Tibial nerve (tissue), 4 donors: ENCODE measurements around the gene ZNF100. TPM values are rescaled to one million over a fixed set of nuclear protein-coding genes. Genes with fewer than 3 reads are reported as not detected.
A peak's percentile ranks its signal among the peaks of the same experiment; 100 is the strongest.

Source experiments
- DNase-seq, 2 donors: peaks; one replicate each; pipeline ENCODE4 v3.0.0-alpha.2; 2019; ENCODE audit warnings: low spot score in 2 of 2
- H3K27ac ChIP-seq, 4 donors: fragments of 200-600 bp; sonication (generic) in 3 of 4; one replicate each; pipeline ENCODE4 v1.5.1; 2017 to 2019; ENCODE audit warnings: mild to moderate bottlenecking in 1 of 4
- H3K27me3 ChIP-seq, 2 donors: fragments of 200-600 bp; sonication (generic) in 1 of 2; one replicate each; pipeline versions ENCODE4 v1.5.1 to v1.6.0; 2017 to 2019
- H3K36me3 ChIP-seq, 3 donors: fragments of 200-600 bp; sonication (generic); one replicate each; pipeline ENCODE4 v1.5.1; 2018 to 2019
- H3K4me1 ChIP-seq, 4 donors: fragments of 200-600 bp; sonication (generic) in 3 of 4; one replicate each; pipeline ENCODE4 v1.5.1; 2017 to 2019
- H3K4me3 ChIP-seq, 4 donors: fragments of 200-600 bp; sonication (generic) in 3 of 4; one replicate each; pipeline ENCODE4 v1.5.1; 2017 to 2019; ENCODE audit warnings: mild to moderate bottlenecking in 1 of 4, moderate library complexity in 1 of 4
- H3K9me3 ChIP-seq, 4 donors: fragments of 200-600 bp; sonication (generic) in 3 of 4; one replicate each; pipeline ENCODE4 v1.5.1; 2017 to 2019
- EP300 ChIP-seq, 2 donors: sonication (generic); formaldehyde crosslinking; IDR thresholded peaks; one replicate each; pipeline ENCODE4 v1.6.1; 2017; ENCODE audit warnings: antibody characterized with exemption in 2 of 2, mild to moderate bottlenecking in 1 of 2
- POLR2A ChIP-seq, 2 donors: fragments of 450-650 bp; IDR thresholded peaks; one replicate each; pipeline ENCODE4 v1.6.1; 2017; ENCODE audit warnings: antibody characterized with exemption in 2 of 2, mild to moderate bottlenecking in 2 of 2, moderate library complexity in 2 of 2
- WGBS, 2 donors: methylation state at CpG; one replicate each; pipeline ENCODE4 v1.1.5; 2018; 5-methylcytosine and 5-hydroxymethylcytosine counted together
- total RNA-seq, 4 donors: library from RNA; depleted of rRNA; stranded (reverse); fragments of >200 nt; gene quantifications; one replicate each; pipeline ENCODE4 v1.1.0, GENCODE V29; 2016
- TF ChIP-seq, protein P1 (sequence below), 5 experiments: fragments of 200-600 bp in 3 of 5; fragments of 450-650 bp in 2 of 5; sonication (generic) in 3 of 5; IDR thresholded peaks; one replicate each; pipeline ENCODE4 v1.5.1; 2016 to 2019; ENCODE audit warnings: antibody characterized with exemption in 5 of 5, mild to moderate bottlenecking in 3 of 5, moderate library complexity in 2 of 5

Gene ZNF100
- total RNA-seq, 4 donors from 2014 or later: 5.1 to 7.8 (median 5.3) TPM

DNA sequence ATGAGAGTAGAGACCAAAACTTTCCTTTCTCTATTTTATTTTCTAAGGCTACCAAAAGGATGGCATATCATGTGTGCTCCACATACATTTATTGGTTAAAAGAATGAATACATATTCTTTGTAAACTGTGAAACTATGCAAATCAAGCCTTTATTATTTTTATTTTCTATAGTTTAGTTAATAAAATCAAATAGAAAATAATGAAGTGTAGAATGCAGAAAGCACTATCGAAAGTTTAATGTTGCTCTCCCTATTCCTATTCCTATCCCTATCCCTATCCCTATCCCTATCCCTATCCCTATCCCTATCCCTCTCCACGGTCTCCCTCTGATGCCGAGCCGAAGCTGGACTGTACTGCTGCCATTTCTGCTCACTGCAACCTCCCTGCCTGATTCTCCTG lies 60.3 kb downstream of the ZNF100 start:
- H3K9me3 ChIP-seq: peaks cover 0 to 12% (median 0%) of the 10 kb centered on the region in 4 donors
- H3K27me3 ChIP-seq: no peaks in the 10 kb centered on the region
- TF ChIP-seq POLR2A (IDR thresholded peaks at IDR 0.05) (no peak), EP300 (IDR thresholded peaks at IDR 0.05) (no peak)
- TF ChIP-seq, protein P1, sequence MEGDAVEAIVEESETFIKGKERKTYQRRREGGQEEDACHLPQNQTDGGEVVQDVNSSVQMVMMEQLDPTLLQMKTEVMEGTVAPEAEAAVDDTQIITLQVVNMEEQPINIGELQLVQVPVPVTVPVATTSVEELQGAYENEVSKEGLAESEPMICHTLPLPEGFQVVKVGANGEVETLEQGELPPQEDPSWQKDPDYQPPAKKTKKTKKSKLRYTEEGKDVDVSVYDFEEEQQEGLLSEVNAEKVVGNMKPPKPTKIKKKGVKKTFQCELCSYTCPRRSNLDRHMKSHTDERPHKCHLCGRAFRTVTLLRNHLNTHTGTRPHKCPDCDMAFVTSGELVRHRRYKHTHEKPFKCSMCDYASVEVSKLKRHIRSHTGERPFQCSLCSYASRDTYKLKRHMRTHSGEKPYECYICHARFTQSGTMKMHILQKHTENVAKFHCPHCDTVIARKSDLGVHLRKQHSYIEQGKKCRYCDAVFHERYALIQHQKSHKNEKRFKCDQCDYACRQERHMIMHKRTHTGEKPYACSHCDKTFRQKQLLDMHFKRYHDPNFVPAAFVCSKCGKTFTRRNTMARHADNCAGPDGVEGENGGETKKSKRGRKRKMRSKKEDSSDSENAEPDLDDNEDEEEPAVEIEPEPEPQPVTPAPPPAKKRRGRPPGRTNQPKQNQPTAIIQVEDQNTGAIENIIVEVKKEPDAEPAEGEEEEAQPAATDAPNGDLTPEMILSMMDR (IDR thresholded peaks at IDR 0.05): no peak
- H3K27ac ChIP-seq: no peak overlapping the region
- no peak overlapping the region for H3K4me3 ChIP-seq
- no peaks in the 10 kb centered on the region for H3K36me3 ChIP-seq
- H3K4me1 ChIP-seq: no peaks in the 10 kb centered on the region
- WGBS, 2 donors: 92 to 97% methylated on average over 4 of the region's 4 CpGs
- no peak for DNase-seq

DNA sequence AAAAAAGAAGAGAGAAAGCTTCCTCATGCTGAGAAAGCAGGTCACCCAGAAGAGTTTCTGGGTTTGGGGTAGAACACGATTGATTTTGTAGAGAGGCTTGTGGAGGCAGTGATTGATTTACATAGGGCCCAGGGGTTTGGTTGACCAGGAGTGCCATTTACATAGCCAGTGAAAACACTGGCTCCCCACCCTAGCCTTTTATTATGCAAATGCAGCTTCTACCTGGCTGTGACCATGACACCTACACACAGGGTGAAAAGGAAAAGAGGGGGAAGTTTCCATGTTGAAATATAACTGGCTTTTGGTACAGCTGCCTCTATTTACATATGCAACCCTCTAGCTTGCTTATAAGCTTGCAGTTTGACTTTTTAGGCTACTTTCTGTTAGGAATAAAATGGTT lies 62.0 kb downstream of the ZNF100 start:
- no peak for DNase-seq
- Histone ChIP-seq H3K27ac (no peak overlapping the region), H3K9me3 (peaks cover 0 to 12% (median 0%) of the 10 kb centered on the region in 4 donors), H3K36me3 (no peaks in the 10 kb centered on the region), H3K27me3 (no peaks in the 10 kb centered on the region), H3K4me1 (no peaks in the 10 kb centered on the region), H3K4me3 (no peak overlapping the region)
- WGBS, 2 donors: 32 to 48% methylated on average over 1 of the region's 1 CpG
- TF ChIP-seq EP300 (IDR thresholded peaks at IDR 0.05): no peak
- TF ChIP-seq, protein P1 (IDR thresholded peaks at IDR 0.05): no peak
- no peak for TF ChIP-seq POLR2A (IDR thresholded peaks at IDR 0.05)

DNA sequence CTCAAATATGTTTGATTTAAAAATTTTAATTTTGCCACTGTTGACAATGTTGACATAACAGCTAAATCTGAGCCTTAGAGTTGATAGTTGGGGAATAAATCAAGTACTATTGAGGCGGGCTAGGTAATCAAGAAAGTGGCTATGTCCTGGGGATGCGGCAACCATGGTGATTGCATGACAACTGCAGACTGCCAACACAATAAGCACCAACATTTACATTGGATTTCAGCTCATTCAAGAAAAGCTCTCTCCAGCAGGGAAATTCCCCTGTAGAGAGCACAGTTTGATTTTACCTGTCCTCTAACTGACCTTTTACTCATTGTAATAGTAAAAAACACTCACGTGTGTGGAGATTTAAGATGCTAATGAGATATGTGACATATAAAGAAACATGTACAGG lies 63.1 kb downstream of the ZNF100 start:
- no peak for DNase-seq
- Histone ChIP-seq H3K9me3 (peaks cover 0 to 12% (median 0%) of the 10 kb centered on the region in 4 donors), H3K4me3 (no peak overlapping the region), H3K36me3 (no peaks in the 10 kb centered on the region), H3K27me3 (no peaks in the 10 kb centered on the region), H3K4me1 (no peaks in the 10 kb centered on the region), H3K27ac (no peak overlapping the region)
- 46 to 57% methylated on average over 3 of the region's 3 CpGs for WGBS, 2 donors
- TF ChIP-seq EP300 (IDR thresholded peaks at IDR 0.05) (no peak), POLR2A (IDR thresholded peaks at IDR 0.05) (no peak)
- TF ChIP-seq, protein P1 (IDR thresholded peaks at IDR 0.05): no peak

- H3K4me1 ChIP-seq: no peaks in the 10 kb centered on the region
- H3K27ac ChIP-seq: no peak overlapping the region
- TF ChIP-seq, protein P1 (IDR thresholded peaks at IDR 0.05): no peak
- TF ChIP-seq POLR2A (IDR thresholded peaks at IDR 0.05): no peak
- no peak for TF ChIP-seq EP300 (IDR thresholded peaks at IDR 0.05)
- DNase-seq: no peak
- no peaks in the 10 kb centered on the region for H3K36me3 ChIP-seq
- no peaks in the 10 kb centered on the region for H3K9me3 ChIP-seq
- no peaks in the 10 kb centered on the region for H3K27me3 ChIP-seq
- 75 to 79% methylated on average over 3 of the region's 3 CpGs for WGBS, 2 donors
- no peak overlapping the region for H3K4me3 ChIP-seq
These were observed 68.2 kb downstream of the ZNF100 start for GRCh38 chr19:21699197-21699596.

GRCh38 chr19:21698215-21698614 lies 69.2 kb downstream of the ZNF100 start:
- Histone ChIP-seq H3K9me3 (no peaks in the 10 kb centered on the region), H3K36me3 (no peaks in the 10 kb centered on the region), H3K4me1 (no peaks in the 10 kb centered on the region), H3K4me3 (no peak overlapping the region), H3K27ac (no peak overlapping the region), H3K27me3 (no peaks in the 10 kb centered on the region)
- peak in 1 of 2 donors; percentile 22 for DNase-seq
- TF ChIP-seq, protein P1 (IDR thresholded peaks at IDR 0.05): peak; percentile 38 to 55 (median 47)
- TF ChIP-seq EP300 (IDR thresholded peaks at IDR 0.05) (no peak), POLR2A (IDR thresholded peaks at IDR 0.05) (no peak)
- WGBS, 2 donors: 25 to 30% methylated on average over 4 of the region's 4 CpGs
